H1 (cell line): ENCODE results near the gene GLRX. TPM values are rescaled to one million over a fixed set of nuclear protein-coding genes. Genes with fewer than 3 reads are reported as not detected.

Experiments
- CTCF ChIA-PET: fragments of 300-600 bp; sonication (Branson Sonifier 250); formaldehyde crosslinking; loops from one replicate; lab custom pipeline; 2021; ENCODE audit not compliant: partially characterized antibody; lab: Charles Lee
- POLR2A ChIA-PET: fragments of 300-600 bp; sonication (Branson Sonifier 250); formaldehyde crosslinking; loops from one replicate; lab custom pipeline; 2021; ENCODE audit warnings: inconsistent platforms; ENCODE audit not compliant: partially characterized antibody; lab: Charles Lee
- DNase-seq, 2 experiments: peaks; one replicate each; pipeline versions ENCODE4 v3.0.0 to v3.0.0-alpha.2; 2010 to 2022; ENCODE audit warnings: low spot score in 2 of 2, low read depth in 1 of 2, mixed read lengths in 1 of 2
- FAIRE-seq: peaks from 2 replicates; lab custom pipeline; 2011; peaks lifted over from hg19 to GRCh38; lab: Jason Lieb, UNC
- H2AFZ ChIP-seq: 2 replicates; pipeline ENCODE4 v1.8.1; 2012; ENCODE audit warnings: low read length, inconsistent platforms
- H2AK5ac ChIP-seq: 2 replicates; pipeline ENCODE4 v1.6.1; 2013; ENCODE audit warnings: low read depth, low read length
- H2BK120ac ChIP-seq: replicated peaks from 2 replicates; pipeline ENCODE3; 2013; ENCODE audit warnings: low read depth, low read length, inconsistent platforms
- H2BK12ac ChIP-seq: 2 replicates; pipeline ENCODE4 v1.6.1; 2013; ENCODE audit warnings: low read depth, low read length
- H2BK15ac ChIP-seq: 2 replicates; pipeline ENCODE4 v1.6.1; 2013; ENCODE audit warnings: low read length
- H2BK20ac ChIP-seq: 2 replicates; pipeline ENCODE4 v1.6.1; 2013; ENCODE audit warnings: low read length
- H2BK5ac ChIP-seq: 2 replicates; pipeline ENCODE4 v1.6.1; 2013; ENCODE audit warnings: low read depth, low read length
- H3K14ac ChIP-seq: 2 replicates; pipeline ENCODE4 v1.6.1; 2013; ENCODE audit warnings: inconsistent platforms; ENCODE audit not compliant: insufficient read length
- H3K18ac ChIP-seq: 2 replicates; pipeline ENCODE4 v1.6.1; 2013; ENCODE audit warnings: low read length; ENCODE audit errors: extremely low read depth
- H3K23ac ChIP-seq: 2 replicates; pipeline ENCODE4 v1.6.1; 2013; ENCODE audit warnings: inconsistent platforms; ENCODE audit not compliant: insufficient read length
- H3K23me2 ChIP-seq: 2 replicates; pipeline ENCODE4 v1.6.1; 2013; ENCODE audit warnings: low read depth, low read length
- H3K27ac ChIP-seq: 2 replicates; pipeline ENCODE4 v1.6.1; 2011; ENCODE audit warnings: low read depth, low read length, inconsistent platforms
- H3K27me3 ChIP-seq, 4 experiments: replicated peaks in 1 of 4; 1 replicate in 1 of 4; 2 replicates in 3 of 4; pipeline versions ENCODE4 v1.6.1 to v1.8.1; 2011 to 2013; ENCODE audit warnings: low read length in 3 of 4, mild to moderate bottlenecking in 3 of 4, inconsistent platforms in 2 of 4, mixed read lengths in 2 of 4, moderate library complexity in 1 of 4; ENCODE audit not compliant: control insufficient read depth in 3 of 4, insufficient read depth in 3 of 4; ENCODE audit errors: extremely low read depth in 1 of 4
- H3K36me3 ChIP-seq, 4 experiments: 2 replicates each; pipeline versions ENCODE4 v1.6.1 to v1.8.1; 2011 to 2013; ENCODE audit warnings: mild to moderate bottlenecking in 4 of 4, low read length in 3 of 4, moderate library complexity in 2 of 4, control low read depth in 1 of 4, inconsistent platforms in 1 of 4; ENCODE audit not compliant: insufficient read depth in 4 of 4, control insufficient read depth in 2 of 4
- H3K4ac ChIP-seq: replicated peaks from 2 replicates; pipeline ENCODE3; 2013; ENCODE audit warnings: low read length, low read depth, mixed read lengths, inconsistent platforms; ENCODE audit not compliant: insufficient read length
- H3K4me1 ChIP-seq, 4 experiments: replicated peaks in 1 of 4; 1 replicate in 1 of 4; 2 replicates in 3 of 4; pipeline versions ENCODE4 v1.6.1 to v1.8.1; 2011 to 2013; ENCODE audit warnings: low read length in 3 of 4, inconsistent platforms in 2 of 4, mixed read lengths in 1 of 4; ENCODE audit not compliant: insufficient read depth in 4 of 4, control insufficient read depth in 3 of 4
- H3K4me2 ChIP-seq, 2 experiments: 2 replicates each; pipeline versions ENCODE4 v1.6.1 to v1.8.1; 2011 to 2013; ENCODE audit warnings: low read depth in 2 of 2, low read length in 2 of 2, control low read depth in 1 of 2, inconsistent platforms in 1 of 2, mild to moderate bottlenecking in 1 of 2; ENCODE audit not compliant: insufficient read depth in 1 of 2
- H3K4me3 ChIP-seq, 4 experiments: fragments of 200-600, 300-600 bp in 1 of 4; sonication (generic), shearing (Covaris generic), sonication (Bioruptor Twin) in 1 of 4; 2 replicates each; pipeline versions ENCODE4 v1.5.1 to v1.8.1; 2011 to 2016; ENCODE audit warnings: low read length in 4 of 4, low read depth in 3 of 4, control low read depth in 2 of 4, inconsistent platforms in 2 of 4, mild to moderate bottlenecking in 2 of 4, mixed read lengths in 1 of 4, moderate library complexity in 1 of 4; ENCODE audit not compliant: insufficient read depth in 2 of 4; ENCODE audit errors: extremely low read depth in 1 of 4
- H3K56ac ChIP-seq: replicated peaks from 2 replicates; pipeline ENCODE3; 2013; ENCODE audit warnings: low read depth, mild to moderate bottlenecking, mixed read lengths, low read length, inconsistent platforms; ENCODE audit not compliant: insufficient read length
- H3K79me1 ChIP-seq: 2 replicates; pipeline ENCODE4 v1.6.1; 2013; ENCODE audit warnings: low read depth, low read length, control low read depth
- H3K79me2 ChIP-seq, 2 experiments: 2 replicates each; pipeline versions ENCODE4 v1.6.1 to v1.8.1; 2012 to 2013; ENCODE audit warnings: low read length in 2 of 2, mild to moderate bottlenecking in 2 of 2, inconsistent platforms in 1 of 2; ENCODE audit not compliant: insufficient read depth in 2 of 2, control insufficient read depth in 1 of 2
- H3K9ac ChIP-seq, 4 experiments: replicated peaks in 1 of 4; 1 replicate in 1 of 4; 2 replicates in 3 of 4; pipeline versions ENCODE4 v1.6.1 to v1.8.1; 2011 to 2013; ENCODE audit warnings: low read depth in 3 of 4, low read length in 3 of 4, control low read depth in 2 of 4, mild to moderate bottlenecking in 2 of 4, moderate library complexity in 2 of 4, inconsistent platforms in 1 of 4; ENCODE audit errors: extremely low read depth in 1 of 4
- H3K9me3 ChIP-seq, 2 experiments: 2 replicates each; pipeline versions ENCODE4 v1.6.1 to v1.8.1; 2012 to 2013; ENCODE audit warnings: mild to moderate bottlenecking in 2 of 2, moderate library complexity in 2 of 2, control low read depth in 1 of 2, inconsistent platforms in 1 of 2, low read depth in 1 of 2, low read length in 1 of 2, mixed read lengths in 1 of 2; ENCODE audit not compliant: insufficient read depth in 2 of 2
- H4K20me1 ChIP-seq, 2 experiments: replicated peaks in 1 of 2; 2 replicates each; pipeline versions ENCODE3 to v1.8.1; 2011 to 2013; ENCODE audit warnings: inconsistent platforms in 2 of 2, low read length in 2 of 2, mild to moderate bottlenecking in 1 of 2; ENCODE audit not compliant: insufficient read depth in 2 of 2, control insufficient read depth in 1 of 2
- H4K5ac ChIP-seq: 2 replicates; pipeline ENCODE4 v1.6.1; 2013; ENCODE audit warnings: low read length, low read depth, mixed read lengths, inconsistent platforms; ENCODE audit not compliant: insufficient read length
- H4K8ac ChIP-seq: 2 replicates; pipeline ENCODE4 v1.8.0; 2013; ENCODE audit warnings: mild to moderate bottlenecking, moderate library complexity, low read length, inconsistent platforms; ENCODE audit not compliant: insufficient read depth; ENCODE audit errors: extremely low read depth
- H4K91ac ChIP-seq: replicated peaks from 2 replicates; pipeline ENCODE3; 2013; ENCODE audit warnings: low read length, mixed read lengths, inconsistent platforms; ENCODE audit not compliant: insufficient read length
- POLR2A ChIP-seq, 2 experiments: IDR thresholded peaks; 1 replicate in 1 of 2; 2 replicates in 1 of 2; pipeline ENCODE4 v1.6.1; 2011; ENCODE audit warnings: low read depth in 2 of 2, low read length in 2 of 2, mild to moderate bottlenecking in 2 of 2; ENCODE audit errors: control extremely low read depth in 1 of 2
- SIRT6 ChIP-seq: IDR thresholded peaks from one replicate; pipeline ENCODE4 v1.7.1; 2012; ENCODE audit warnings: low read length, inconsistent platforms
- SP2 ChIP-seq: IDR thresholded peaks from 2 replicates; pipeline ENCODE4 v1.6.1; 2012; ENCODE audit warnings: mild to moderate bottlenecking, low read length, inconsistent platforms
- SP4 ChIP-seq: IDR thresholded peaks from 2 replicates; pipeline ENCODE4 v1.6.1; 2012; ENCODE audit warnings: low read length, inconsistent platforms
- SRF ChIP-seq: IDR thresholded peaks from 2 replicates; pipeline ENCODE4 v1.6.1; 2011; ENCODE audit warnings: mild to moderate bottlenecking, low read depth, low read length, moderate library complexity
- TAF7 ChIP-seq: optimal IDR thresholded peaks from 2 replicates; pipeline ENCODE3; 2011; ENCODE audit warnings: low read depth, mild to moderate bottlenecking, inconsistent platforms, low read length, moderate library complexity, borderline replicate concordance
- WGBS, 2 experiments: shearing (Covaris generic) in 1 of 2; methylation state at CpG; one replicate each; pipeline versions ENCODE4 v1.1.6 to v1.1.7; 2013 to 2015; ENCODE audit warnings: low lambda C conversion rate in 2 of 2, mixed read lengths in 2 of 2, inconsistent platforms in 1 of 2, low coverage in 1 of 2, missing lambda C conversion rate in 1 of 2; ENCODE audit not compliant: insufficient replicate concordance in 2 of 2, insufficient coverage in 1 of 2, insufficient read length in 1 of 2; ENCODE audit errors: extremely low coverage in 1 of 2, missing lambda C conversion rate in 1 of 2; 5-methylcytosine and 5-hydroxymethylcytosine counted together
- polyA plus RNA-seq, 7 experiments: library from polyadenylated mRNA; depleted of rRNA in 3 of 7; stranded (reverse) in 5 of 7; unstranded in 2 of 7; fragments of >200 nt in 5 of 7; fragments of 200-250 nt in 2 of 7; gene quantifications; 1 replicate in 5 of 7; 2 replicates in 1 of 7; 4 replicates in 1 of 7; pipeline versions ENCODE4 v1.2.1 to v1.2.3, GENCODE V29; 2011 to 2013; ENCODE audit warnings: missing spikeins in 2 of 7, mixed read lengths in 2 of 7
- total RNA-seq: library from RNA; stranded (reverse); fragmentation: NEBNext Ultra II Directional; extraction: Animal tissue kit (Norgen Biotek cat#: 25700); gene quantifications from 2 replicates; pipeline ENCODE4 v1.2.1, GENCODE V29; 2021

Gene GLRX
- total and polyA plus RNA-seq, 2 of the 8 experiments (the other 6 are each of a cell fraction or from before 2014, with no cell fraction given), result 22.9 to 31.2 TPM

GRCh38 chr5:95808686-95809413, 13.7 kb downstream of the GLRX start:
- peaks cover 0 to 14% (median 7%) of the 10 kb centered on the region in 4 experiments; a peak in 4 of 7 replicates for H3K4me1 ChIP-seq
- no peak overlapping the region for H2AFZ ChIP-seq
- H4K20me1 ChIP-seq, result no peaks in the 10 kb centered on the region
- no peak overlapping the region for H3K4me3 ChIP-seq
- H4K91ac ChIP-seq, result no peak overlapping the region
- no peak overlapping the region for H3K23ac ChIP-seq
- H3K4ac ChIP-seq, result no peak overlapping the region
- no peaks in the 10 kb centered on the region for H3K9me3 ChIP-seq
- no peak overlapping the region for H3K18ac ChIP-seq
- ChIA-PET POLR2A (interaction anchor here (1.1 kb wide), 1 partner anchor 28 kb away, joined by 3 read pairs; no protein-coding TSS in a partner anchor), CTCF (interaction anchor here (0.6 to 2.3 kb wide), 7 partner anchors 20 to 41 kb away, joined by 3 to 9 read pairs (median 4); no protein-coding TSS in a partner anchor)
- no peak overlapping the region for H2BK12ac ChIP-seq
- no peak for FAIRE-seq
- H3K23me2 ChIP-seq, result no peaks in the 10 kb centered on the region
- no peak overlapping the region for H3K27ac ChIP-seq
- no peak overlapping the region for H2AK5ac ChIP-seq
- H2BK5ac ChIP-seq, result no peak overlapping the region
- H2BK120ac ChIP-seq, result no peak overlapping the region
- no peaks in the 10 kb centered on the region for H3K27me3 ChIP-seq
- H3K4me2 ChIP-seq, result no peak overlapping the region
- no peak overlapping the region for H4K5ac ChIP-seq
- no peaks in the 10 kb centered on the region for H3K36me3 ChIP-seq
- H3K9ac ChIP-seq, result no peak overlapping the region
- H3K79me1 ChIP-seq, result no peaks in the 10 kb centered on the region
- H3K56ac ChIP-seq, result no peak overlapping the region
- no peak overlapping the region for H2BK15ac ChIP-seq
- TF ChIP-seq SP2 (no peak), SP4 (no peak), TAF7 (no peak), POLR2A (IDR thresholded peaks at IDR 0.05; ENCODE audit: control extremely low read depth in 1 of 2, low read depth in 2 of 2, low read length in 2 of 2) (no peak), SIRT6 (no peak), SRF (no peak)
- no peaks in the 10 kb centered on the region for H3K79me2 ChIP-seq
- DNase-seq, result no peak
- no peak overlapping the region for H4K8ac ChIP-seq
- 80% methylated on average over 9 of the region's 10 CpGs; no CpG with 5 or more reads in 1 of the 2 experiments for WGBS, 2 experiments
- no peak overlapping the region for H2BK20ac ChIP-seq
- no peak overlapping the region for H3K14ac ChIP-seq
